ENCODE measurements around the gene XAF1.

Gene XAF1

DNA sequence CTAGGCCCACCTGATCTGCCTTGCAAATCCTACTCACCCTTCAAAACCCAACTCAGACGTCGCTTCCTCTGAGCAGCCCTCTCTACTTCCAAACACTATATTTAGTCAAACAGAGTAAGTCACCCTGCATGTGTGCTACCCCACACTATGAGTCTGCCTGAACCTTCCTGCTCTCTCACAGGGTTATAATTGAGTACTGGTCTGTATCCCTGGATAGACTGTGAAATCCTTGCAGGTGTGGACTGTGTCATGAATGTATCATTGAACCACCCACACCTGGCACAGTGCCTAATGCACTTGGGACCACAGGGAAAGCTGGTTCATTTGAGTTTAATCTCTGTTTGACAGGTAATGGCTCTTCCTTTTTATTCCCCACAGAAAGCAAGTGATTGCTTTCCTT is 23.6 kb downstream of the XAF1 start:
- TF ChIP-seq, protein P1, sequence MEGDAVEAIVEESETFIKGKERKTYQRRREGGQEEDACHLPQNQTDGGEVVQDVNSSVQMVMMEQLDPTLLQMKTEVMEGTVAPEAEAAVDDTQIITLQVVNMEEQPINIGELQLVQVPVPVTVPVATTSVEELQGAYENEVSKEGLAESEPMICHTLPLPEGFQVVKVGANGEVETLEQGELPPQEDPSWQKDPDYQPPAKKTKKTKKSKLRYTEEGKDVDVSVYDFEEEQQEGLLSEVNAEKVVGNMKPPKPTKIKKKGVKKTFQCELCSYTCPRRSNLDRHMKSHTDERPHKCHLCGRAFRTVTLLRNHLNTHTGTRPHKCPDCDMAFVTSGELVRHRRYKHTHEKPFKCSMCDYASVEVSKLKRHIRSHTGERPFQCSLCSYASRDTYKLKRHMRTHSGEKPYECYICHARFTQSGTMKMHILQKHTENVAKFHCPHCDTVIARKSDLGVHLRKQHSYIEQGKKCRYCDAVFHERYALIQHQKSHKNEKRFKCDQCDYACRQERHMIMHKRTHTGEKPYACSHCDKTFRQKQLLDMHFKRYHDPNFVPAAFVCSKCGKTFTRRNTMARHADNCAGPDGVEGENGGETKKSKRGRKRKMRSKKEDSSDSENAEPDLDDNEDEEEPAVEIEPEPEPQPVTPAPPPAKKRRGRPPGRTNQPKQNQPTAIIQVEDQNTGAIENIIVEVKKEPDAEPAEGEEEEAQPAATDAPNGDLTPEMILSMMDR (IDR thresholded peaks at IDR 0.05; ENCODE audit: extremely low read depth, missing control alignments): no peak
- DNase-seq (ENCODE audit: low spot score): no peak

DNA sequence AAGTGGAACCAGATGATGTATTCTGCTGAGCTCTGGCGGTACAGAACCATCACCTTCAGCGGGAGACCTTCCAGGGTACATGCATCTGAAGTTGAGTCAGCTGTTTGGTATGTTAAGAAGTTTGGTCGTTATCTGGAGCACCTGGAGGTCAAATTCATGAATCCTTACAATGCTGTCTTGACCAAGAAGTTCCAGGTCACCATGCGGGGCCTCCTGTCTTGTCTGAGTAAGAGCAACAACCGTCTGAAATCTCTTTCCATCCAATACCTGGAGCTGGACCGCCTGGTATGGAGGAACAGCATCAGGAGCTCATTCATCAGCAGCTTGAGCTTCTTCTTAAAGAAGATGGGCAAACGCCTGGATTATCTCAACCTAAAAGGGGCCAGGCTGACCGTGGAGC is 24.2 kb downstream of the XAF1 start:
- TF ChIP-seq, protein P1 (IDR thresholded peaks at IDR 0.05; ENCODE audit: extremely low read depth, missing control alignments): no peak
- DNase-seq (ENCODE audit: low spot score): no peak

DNA sequence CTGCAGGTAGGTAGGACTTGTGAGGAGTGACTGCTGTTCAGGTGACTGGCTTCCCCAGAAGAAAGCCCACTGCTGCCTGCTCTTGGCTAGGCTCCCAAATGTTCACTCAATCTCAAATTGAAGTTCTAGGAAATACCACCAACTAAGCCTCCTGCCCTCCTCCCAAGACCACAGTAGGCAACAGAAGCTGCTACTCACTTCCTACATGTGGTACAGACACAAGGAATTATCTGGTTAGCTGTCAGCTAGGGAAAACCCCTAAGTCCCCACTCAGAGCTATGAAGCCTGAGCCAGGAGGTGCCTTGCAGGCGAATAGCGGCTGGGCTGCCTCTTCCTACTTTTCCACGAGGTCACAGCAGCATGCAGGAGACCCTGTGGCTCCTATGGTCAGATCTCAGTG is 25.0 kb downstream of the XAF1 start:
- DNase-seq (ENCODE audit: low spot score): no peak

DNA sequence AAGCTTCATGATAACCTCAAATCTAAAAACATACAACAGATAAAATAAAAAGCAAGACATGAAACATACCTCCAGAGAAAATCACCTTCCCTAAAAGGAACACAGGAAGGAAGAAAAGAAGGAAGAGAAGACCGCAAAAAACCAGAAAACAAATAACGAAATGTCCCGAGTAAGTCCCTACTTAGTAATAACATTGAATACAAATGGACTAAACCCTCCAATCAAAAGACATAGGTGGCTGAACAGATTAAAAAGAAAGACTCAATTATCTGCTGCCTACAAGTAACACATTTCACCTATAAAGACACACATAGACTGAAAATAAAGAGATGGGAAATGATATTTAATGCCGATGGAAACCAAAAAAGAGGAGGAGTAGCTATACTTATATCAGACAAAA is 26.4 kb downstream of the XAF1 start:
- TF ChIP-seq, protein P1 (IDR thresholded peaks at IDR 0.05; ENCODE audit: extremely low read depth, missing control alignments): no peak
- DNase-seq (ENCODE audit: low spot score): no peak

More for the DNA sequence above, 25.0 kb downstream of the XAF1 start:
- TF ChIP-seq, protein P1 (IDR thresholded peaks at IDR 0.05; ENCODE audit: extremely low read depth, missing control alignments): no peak

DNA sequence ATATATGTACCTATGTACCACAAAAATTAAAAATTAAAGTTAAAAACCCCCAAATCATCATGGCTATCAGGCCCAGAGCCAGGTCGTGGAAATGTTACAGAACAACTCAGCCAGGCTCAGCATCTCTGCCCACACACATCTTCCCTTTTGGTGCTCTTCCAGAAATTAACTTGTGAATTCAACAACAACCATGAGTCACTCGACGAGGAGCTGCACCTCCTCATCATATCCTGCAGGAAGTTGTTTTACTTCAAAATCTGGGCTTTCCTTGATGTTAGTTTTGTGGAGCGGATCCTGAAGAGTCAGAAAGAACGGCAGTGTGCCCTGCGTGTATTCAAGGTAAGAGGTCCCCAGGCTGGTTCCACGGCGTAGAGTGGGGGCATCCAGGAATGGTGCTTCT is 30.8 kb downstream of the XAF1 start:
- DNase-seq (ENCODE audit: low spot score): no peak
- TF ChIP-seq, protein P1 (IDR thresholded peaks at IDR 0.05; ENCODE audit: extremely low read depth, missing control alignments): no peak

DNA sequence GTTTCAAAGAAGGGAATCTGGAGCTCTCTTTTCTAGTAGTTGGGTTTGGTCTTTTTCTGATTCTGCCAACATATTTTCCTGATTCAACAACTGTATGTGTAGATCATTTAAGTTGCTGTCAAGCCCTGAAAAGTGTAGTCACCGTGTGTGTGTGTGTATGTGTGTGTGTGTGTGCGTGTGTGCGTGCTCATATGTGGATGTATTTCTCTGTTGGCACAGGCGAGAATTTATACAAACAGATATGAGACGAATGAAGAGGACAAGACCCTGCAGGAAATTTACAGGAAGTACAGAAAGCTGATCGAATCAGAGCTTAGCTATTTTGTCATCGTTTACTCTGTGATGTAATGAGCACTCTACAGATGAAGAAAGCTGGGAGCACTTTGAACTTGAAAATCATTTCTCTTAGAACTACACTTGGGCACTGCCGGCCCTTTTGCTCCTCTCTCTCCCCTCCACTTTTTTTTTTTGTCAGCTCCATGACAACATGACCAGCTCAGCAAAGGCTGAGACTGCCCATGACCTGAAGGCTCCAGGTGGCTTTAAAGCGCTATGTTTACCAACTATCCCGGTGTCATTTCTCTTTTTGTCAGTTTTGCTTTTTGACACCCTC is 31.3 kb downstream of the XAF1 start:
- TF ChIP-seq, protein P1 (IDR thresholded peaks at IDR 0.05; ENCODE audit: extremely low read depth, missing control alignments): no peak
- no peak for DNase-seq (ENCODE audit: low spot score)

DNA sequence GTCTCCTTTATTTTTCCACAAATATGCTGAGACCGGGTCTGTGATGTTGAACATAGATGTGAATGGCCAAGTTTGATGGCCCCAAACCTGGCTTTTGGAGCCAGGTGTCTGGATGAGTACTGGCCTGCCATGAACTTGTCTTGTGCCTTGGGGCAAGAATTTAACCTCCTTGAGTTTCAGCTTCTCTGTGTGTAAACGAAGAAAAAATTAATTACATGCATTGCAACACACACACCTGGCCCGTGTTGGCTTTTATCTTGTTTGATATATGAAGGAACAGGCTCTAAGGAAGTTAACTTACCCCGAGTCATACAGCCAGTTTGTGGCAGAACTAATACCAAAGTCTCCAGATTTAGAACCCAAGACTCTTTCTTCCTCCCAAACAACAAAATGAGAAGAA is 33.3 kb downstream of the XAF1 start:
- TF ChIP-seq, protein P1 (IDR thresholded peaks at IDR 0.05; ENCODE audit: extremely low read depth, missing control alignments): no peak
- DNase-seq (ENCODE audit: low spot score): no peak

Measured in GM20000 (cell line).